Parathyroid adenoma (tissue), 2 donors: Measurements from ENCODE around the gene ANAPC4.
"Not testable (repeated sequence)": the region's sequence is repeated elsewhere in the genome, so short reads cannot be mapped to it uniquely, and the experiment has no call there.

Source experiments
- H2AFZ ChIP-seq: fragments of 300-600 bp; sonication (generic); one replicate; pipeline ENCODE4 v1.7.0; 2017; ENCODE audit warnings: antibody characterized with exemption, mild to moderate bottlenecking
- H3K27ac ChIP-seq: fragments of 300-600 bp; sonication (generic); one replicate; pipeline ENCODE4 v1.7.0; 2017
- H3K27me3 ChIP-seq: fragments of 300-600 bp; sonication (generic); one replicate; pipeline ENCODE4 v1.7.0; 2017; ENCODE audit warnings: low read length; ENCODE audit not compliant: control insufficient read depth, insufficient read depth
- H3K36me3 ChIP-seq: fragments of 300-600 bp; sonication (generic); one replicate; pipeline ENCODE4 v1.7.0; 2017; ENCODE audit warnings: low read length; ENCODE audit not compliant: control insufficient read depth, insufficient read depth
- H3K4me1 ChIP-seq: fragments of 300-600 bp; sonication (generic); one replicate; pipeline ENCODE4 v1.7.0; 2017; ENCODE audit warnings: control low read depth
- H3K4me2 ChIP-seq: fragments of 300-600 bp; sonication (generic); one replicate; pipeline ENCODE4 v1.7.0; 2017; ENCODE audit warnings: low read length
- H3K4me3 ChIP-seq: fragments of 300-600 bp; sonication (generic); one replicate; pipeline ENCODE4 v1.7.0; 2017; ENCODE audit warnings: low read depth, low read length
- H3K79me2 ChIP-seq: fragments of 300-600 bp; sonication (generic); one replicate; pipeline ENCODE4 v1.7.0; 2017; ENCODE audit warnings: control low read depth
- H3K9ac ChIP-seq: fragments of 300-600 bp; sonication (generic); one replicate; pipeline ENCODE4 v1.7.0; 2017; ENCODE audit warnings: mild to moderate bottlenecking
- H3K9me3 ChIP-seq: fragments of 300-600 bp; sonication (generic); one replicate; pipeline ENCODE4 v1.7.0; 2017; ENCODE audit warnings: low read length; ENCODE audit not compliant: control insufficient read depth
- TF ChIP-seq, protein P1 (sequence below): fragments of 300-600 bp; sonication (generic); IDR thresholded peaks from one replicate; pipeline ENCODE4 v1.7.0; 2017; ENCODE audit warnings: antibody characterized with exemption, mild to moderate bottlenecking
- donor health status: primary hyperparathyroidism.

Gene ANAPC4, protein sequence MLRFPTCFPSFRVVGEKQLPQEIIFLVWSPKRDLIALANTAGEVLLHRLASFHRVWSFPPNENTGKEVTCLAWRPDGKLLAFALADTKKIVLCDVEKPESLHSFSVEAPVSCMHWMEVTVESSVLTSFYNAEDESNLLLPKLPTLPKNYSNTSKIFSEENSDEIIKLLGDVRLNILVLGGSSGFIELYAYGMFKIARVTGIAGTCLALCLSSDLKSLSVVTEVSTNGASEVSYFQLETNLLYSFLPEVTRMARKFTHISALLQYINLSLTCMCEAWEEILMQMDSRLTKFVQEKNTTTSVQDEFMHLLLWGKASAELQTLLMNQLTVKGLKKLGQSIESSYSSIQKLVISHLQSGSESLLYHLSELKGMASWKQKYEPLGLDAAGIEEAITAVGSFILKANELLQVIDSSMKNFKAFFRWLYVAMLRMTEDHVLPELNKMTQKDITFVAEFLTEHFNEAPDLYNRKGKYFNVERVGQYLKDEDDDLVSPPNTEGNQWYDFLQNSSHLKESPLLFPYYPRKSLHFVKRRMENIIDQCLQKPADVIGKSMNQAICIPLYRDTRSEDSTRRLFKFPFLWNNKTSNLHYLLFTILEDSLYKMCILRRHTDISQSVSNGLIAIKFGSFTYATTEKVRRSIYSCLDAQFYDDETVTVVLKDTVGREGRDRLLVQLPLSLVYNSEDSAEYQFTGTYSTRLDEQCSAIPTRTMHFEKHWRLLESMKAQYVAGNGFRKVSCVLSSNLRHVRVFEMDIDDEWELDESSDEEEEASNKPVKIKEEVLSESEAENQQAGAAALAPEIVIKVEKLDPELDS

DNA sequence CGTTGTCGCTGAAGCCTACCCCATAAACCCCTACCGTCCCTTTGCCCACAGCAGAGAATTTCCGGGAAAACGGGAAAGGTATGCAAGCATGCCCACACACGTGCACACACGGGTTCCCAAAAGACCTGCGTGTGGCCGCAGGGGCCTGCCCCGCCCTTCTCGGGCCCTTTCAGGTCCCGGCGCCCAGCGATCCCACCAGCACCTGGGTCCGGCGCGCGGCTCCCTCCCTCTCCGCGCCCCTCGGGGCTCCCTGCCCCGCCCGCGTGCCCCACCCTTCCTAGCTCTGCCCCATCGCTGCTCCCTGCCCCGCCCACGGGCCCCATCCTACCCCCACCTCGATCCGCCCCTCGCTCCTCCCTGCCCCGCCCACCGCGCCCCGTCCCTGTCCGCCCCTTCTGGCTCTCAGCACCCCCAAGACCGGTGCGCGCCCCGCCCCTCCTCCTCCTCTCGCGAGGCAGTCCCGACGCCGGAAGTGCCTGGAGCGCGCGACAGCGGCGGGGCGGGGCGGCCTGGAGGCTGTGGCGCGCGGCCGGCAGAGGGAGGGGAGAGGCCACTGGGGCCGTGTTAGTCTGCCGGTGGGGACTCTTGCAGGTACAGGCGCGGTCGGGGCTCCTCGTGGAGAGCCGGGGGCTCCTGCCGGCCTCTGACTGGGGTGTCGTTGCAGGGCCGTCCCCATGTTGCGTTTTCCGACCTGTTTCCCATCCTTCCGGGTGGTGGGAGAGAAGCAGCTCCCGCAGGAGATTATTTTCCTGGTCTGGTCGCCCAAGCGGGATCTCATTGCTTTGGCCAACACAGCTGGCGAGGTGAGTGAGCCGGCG lies at the start of gene ANAPC4:
TSS of gene ANAPC4 (plus strand) at position 510 of the 818 bp plus-strand sequence. CDS start at position 675, 165 bp downstream.
- Histone ChIP-seq H3K4me3 (peak within 1 kb of the TSS; percentile 85), H3K4me1 (peaks cover 3% of the 10 kb centered on the region), H3K27me3 (no peaks in the 10 kb centered on the region), H3K9ac (no peak within 1 kb of the TSS), H3K27ac (peak within 1 kb of the TSS; percentile 55), H2AFZ (peak within 1 kb of the TSS; percentile 83), H3K4me2 (peak within 1 kb of the TSS; percentile 79), H3K9me3 (no peaks in the 10 kb centered on the region), H3K36me3 (no peaks in the 10 kb centered on the region), H3K79me2 (no peaks in the 10 kb centered on the region)
- TF ChIP-seq, protein P1, sequence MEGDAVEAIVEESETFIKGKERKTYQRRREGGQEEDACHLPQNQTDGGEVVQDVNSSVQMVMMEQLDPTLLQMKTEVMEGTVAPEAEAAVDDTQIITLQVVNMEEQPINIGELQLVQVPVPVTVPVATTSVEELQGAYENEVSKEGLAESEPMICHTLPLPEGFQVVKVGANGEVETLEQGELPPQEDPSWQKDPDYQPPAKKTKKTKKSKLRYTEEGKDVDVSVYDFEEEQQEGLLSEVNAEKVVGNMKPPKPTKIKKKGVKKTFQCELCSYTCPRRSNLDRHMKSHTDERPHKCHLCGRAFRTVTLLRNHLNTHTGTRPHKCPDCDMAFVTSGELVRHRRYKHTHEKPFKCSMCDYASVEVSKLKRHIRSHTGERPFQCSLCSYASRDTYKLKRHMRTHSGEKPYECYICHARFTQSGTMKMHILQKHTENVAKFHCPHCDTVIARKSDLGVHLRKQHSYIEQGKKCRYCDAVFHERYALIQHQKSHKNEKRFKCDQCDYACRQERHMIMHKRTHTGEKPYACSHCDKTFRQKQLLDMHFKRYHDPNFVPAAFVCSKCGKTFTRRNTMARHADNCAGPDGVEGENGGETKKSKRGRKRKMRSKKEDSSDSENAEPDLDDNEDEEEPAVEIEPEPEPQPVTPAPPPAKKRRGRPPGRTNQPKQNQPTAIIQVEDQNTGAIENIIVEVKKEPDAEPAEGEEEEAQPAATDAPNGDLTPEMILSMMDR = no peak

DNA sequence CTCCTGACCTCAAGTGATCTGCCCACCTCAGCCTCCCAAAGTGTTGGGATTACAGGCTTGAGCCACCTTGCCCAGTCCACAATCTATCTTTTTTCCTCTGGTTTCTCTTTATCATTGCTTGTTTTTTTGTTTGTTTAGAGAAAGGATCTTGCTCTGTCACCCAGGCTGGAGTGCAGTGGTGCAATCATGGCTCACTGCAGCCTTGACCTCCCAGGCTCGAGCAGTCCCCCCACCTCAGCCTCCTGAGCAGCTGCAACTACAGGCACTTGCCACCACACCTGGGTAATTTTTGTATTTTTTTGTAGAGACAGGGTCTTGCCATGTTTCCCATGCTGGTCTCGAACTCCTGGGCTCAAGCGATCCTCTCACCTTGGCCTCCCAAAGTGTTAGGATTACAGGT lies 48.6 kb upstream of the ANAPC4 start:
- not testable (repeated sequence) for H3K4me3 ChIP-seq, H3K36me3 ChIP-seq, H3K27ac ChIP-seq, H3K4me1 ChIP-seq, H2AFZ ChIP-seq, H3K4me2 ChIP-seq, H3K79me2 ChIP-seq, H3K27me3 ChIP-seq, H3K9ac ChIP-seq, H3K9me3 ChIP-seq

DNA sequence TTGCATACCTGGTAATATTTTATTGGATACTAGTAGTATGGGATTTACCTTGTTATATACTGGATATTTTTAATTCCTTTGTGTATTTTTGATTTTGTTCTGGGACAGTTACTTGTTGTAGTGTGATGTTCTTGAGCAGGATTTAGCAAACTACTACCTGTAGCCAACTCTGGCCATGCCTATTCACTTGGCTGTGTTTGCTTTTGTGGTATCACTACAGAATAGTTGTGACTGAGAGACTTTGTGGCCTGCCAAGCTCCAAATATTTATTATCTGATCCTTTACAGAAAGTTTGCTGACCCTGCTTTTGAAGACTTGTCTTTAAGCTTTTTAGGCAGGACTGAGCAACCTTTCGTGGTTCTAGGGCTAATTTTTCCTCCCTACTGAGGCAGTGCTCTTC lies 46.7 kb upstream of the ANAPC4 start:
- TF ChIP-seq, protein P1 = no peak
- no peaks in the 10 kb centered on the region for H3K4me1 ChIP-seq
- no peaks in the 10 kb centered on the region for H3K36me3 ChIP-seq
- peak overlapping the region; percentile 17 for H3K4me2 ChIP-seq
- no peaks in the 10 kb centered on the region for H3K27me3 ChIP-seq
- no peak overlapping the region for H3K4me3 ChIP-seq
- no peak overlapping the region for H2AFZ ChIP-seq
- no peak overlapping the region for H3K9ac ChIP-seq
- H3K9me3 ChIP-seq = no peaks in the 10 kb centered on the region
- H3K79me2 ChIP-seq = peaks cover 2% of the 10 kb centered on the region
- H3K27ac ChIP-seq = no peak overlapping the region

DNA sequence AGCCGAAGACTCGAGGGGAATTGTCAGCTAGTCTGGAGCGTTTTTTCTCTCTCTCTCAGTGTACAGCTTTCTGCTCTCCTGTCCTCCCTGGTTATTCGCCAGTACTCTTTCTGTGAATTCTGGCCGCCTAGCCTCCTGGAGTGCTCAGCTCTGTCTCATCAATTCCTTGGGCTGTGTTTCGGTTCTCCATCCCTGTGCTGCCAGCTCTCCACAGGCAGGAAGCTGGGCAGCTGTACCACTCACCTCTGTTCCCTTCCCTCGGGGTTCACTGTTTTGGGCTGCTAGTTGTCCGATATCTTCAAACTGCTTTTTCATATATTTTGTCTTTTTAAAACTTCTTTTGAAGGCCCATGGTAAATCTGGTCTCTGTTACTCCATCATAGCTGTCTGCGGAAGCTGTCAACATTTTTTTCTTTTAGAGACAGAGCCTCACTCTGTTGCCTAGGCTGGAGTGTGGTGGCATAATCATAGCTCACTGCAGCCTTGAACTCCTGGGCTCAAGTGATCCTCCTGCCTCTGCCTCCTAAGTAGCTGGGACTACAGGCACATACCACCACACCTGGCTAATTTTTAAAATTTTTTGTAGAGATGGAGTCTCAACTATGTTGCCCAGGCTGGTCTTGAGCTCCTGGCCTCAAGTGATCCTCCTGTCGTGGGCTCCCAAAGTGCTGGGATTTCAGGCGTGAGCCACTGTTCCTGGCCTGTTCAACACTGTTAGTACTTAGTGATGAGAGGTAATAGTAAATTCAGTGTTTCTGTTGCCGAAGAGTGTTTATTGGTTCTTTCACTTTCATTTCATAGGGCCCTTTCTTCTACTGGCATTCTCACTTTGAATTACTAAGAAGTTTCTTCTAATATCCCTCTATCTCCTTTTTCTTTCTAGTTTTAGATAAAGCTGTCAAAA lies 45.9 kb upstream of the ANAPC4 start:
- Histone ChIP-seq H3K36me3 (no peaks in the 10 kb centered on the region), H3K4me1 (no peaks in the 10 kb centered on the region), H2AFZ (no peak overlapping the region), H3K4me3 (no peak overlapping the region), H3K27me3 (no peaks in the 10 kb centered on the region), H3K9me3 (no peaks in the 10 kb centered on the region), H3K4me2 (no peak overlapping the region), H3K27ac (no peak overlapping the region), H3K79me2 (peaks cover 2% of the 10 kb centered on the region), H3K9ac (no peak overlapping the region)
- TF ChIP-seq, protein P1 = no peak
